HG02840 (cell line): ENCODE data around the gene HLA-G.
"Not testable (repeated sequence)": the region's sequence is repeated elsewhere in the genome, so short reads cannot be mapped to it uniquely, and the experiment has no call there.

Experiments
- ATAC-seq: cut with Tn5 transposase; IDR thresholded peaks from one replicate; pipeline ENCODE4 v1.9.1; 2021; ENCODE audit warnings: mild to moderate bottlenecking, moderate library complexity, moderate number of reproducible peaks; ENCODE audit not compliant: unreplicated experiment, low FRiP score

HLA-G gene

DNA sequence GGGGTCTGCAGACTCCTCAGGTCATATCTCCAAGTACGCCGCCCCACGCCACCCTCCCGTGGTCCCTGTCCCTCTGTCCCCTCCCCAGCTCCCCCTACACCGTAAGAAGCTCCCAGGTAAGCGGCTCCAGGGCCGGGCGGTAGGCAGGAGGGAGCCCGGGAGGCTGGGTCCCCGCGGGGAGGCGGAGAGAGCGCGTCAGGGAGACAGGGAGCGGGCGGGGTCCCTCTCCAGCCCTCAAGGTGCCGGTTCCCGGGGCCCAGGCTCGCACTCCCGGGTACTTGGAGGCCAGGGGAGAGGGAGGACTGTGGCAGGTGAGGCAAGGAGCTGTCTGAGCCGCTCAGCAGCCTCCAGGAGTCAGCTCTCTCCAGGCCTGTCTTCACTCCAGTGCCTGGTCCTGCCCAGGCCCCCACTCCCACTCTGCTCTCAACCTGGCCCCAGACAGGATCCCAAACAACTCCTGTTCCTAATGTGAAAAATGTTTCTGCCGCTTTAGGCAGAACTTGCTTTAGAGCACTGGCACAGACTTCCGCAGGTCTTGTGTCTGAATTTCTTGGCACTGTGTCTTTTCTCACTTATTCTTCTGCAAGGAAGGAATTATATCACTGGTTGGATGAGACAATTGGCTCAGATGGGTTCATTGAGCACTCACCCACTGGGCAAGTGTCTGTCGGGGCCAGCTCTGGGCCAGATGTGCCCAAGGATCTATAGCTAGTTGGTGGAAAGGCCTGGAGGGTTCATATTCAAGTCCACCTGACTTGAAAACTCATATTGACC is 36.6 kb downstream of the HLA-G start:
- ATAC-seq, result no peak

DNA sequence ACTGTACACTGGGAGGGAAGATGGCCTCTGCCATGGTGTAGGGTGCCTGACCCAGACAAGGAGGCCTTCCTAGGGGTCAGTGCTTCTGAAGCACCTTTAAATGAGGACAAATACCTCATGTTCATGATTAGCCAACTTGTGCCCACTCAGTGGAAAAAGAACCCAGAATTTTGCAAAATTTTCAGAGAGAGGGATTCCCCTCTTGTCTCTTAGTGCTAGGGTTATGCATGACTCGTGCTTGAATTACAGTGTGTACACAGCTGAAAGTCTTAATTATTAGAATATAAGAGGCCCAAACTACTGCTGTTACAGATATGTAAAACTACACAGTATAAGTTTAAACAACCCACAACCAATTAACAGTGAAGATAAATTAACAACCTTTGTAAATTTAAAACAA is 38.0 kb downstream of the HLA-G start:
- ATAC-seq, result no peak

DNA sequence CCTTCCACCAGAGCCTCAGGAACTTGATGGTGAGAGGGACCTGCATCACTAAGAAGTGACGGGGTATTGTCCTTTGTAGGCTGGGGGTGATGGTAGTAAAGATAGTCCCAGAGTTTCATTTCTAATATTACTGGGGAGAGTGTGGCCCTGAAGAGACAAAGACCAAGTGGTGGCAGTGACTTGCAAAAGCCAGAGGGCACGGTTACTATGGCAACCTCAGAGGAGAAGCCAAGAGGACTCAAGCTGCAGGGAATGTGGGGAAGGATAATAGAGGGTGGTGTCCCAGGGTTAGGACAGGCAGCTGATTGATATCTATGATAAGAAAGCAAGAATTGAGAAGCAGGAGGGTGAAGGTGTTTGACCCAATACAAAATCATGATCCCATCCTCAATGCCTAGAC is 42.5 kb downstream of the HLA-G start:
- no peak for ATAC-seq

DNA sequence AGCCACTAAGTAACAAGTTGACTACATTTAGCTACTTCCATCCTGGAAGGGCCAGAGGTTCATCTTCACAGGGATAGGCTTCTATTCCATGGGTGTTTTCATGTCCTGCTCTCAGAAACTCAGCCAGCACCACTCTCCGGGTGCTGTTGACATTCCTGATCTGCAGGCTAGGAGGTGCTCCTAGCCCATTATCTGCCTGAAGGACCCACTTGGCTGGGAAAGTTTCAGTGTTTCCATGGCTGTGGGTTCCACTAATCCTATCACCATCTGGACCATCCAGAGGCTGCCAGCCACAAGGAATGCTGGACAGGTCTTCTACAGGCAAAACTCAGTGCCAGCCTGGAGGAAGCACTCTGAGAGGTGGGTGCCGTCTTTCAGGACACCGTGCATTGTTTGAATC is 45.2 kb downstream of the HLA-G start:
- ATAC-seq, result no peak

- ATAC-seq, result no peak
These were observed 47.6 kb downstream of the HLA-G start for GRCh38 chr6:29875257-29875656.

DNA sequence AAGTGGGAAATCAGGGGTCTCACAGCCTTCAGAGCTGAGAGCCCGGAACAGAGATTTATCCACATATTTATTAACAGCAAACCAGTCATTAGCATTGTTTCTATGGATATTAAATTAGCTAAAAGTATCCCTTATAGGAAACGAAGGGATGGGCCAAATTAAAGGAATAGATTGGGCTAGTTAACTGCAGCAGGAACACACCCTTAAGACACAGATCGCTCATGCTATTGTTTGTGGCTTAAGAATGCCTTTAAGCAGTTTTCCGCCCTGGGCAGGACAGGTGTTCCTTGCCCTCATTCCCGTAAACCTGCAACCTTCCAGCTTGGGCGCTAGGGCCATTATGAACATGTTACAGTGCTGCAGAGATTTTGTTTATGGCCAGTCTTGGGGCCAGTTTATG is 48.1 kb downstream of the HLA-G start:
- not testable (repeated sequence) for ATAC-seq
